NT2/D1 (cell line): ENCODE data around the gene POLR1C.

Experiments
- SUZ12 ChIP-seq: IDR thresholded peaks from 2 replicates; pipeline ENCODE4 v1.6.1; 2011; ENCODE audit not compliant: insufficient read length, insufficient read depth; ENCODE audit errors: extremely low read depth
- YY1 ChIP-seq: IDR thresholded peaks from 2 replicates; pipeline ENCODE4 v1.6.1; 2011; ENCODE audit not compliant: insufficient read length, insufficient read depth
- ZNF274 ChIP-seq: IDR thresholded peaks from 2 replicates; pipeline ENCODE4 v1.6.1; 2011; ENCODE audit warnings: mild to moderate bottlenecking, low read depth, low read length

GRCh38 chr6:43517505-43518357 lies 842 bp downstream of the POLR1C start:
- no peak for TF ChIP-seq YY1
- no peak for TF ChIP-seq ZNF274
- no peak for TF ChIP-seq SUZ12
